K562 (cell line): ENCODE results near the gene TTC24. TPM values are rescaled to one million over a fixed set of nuclear protein-coding genes. Genes with fewer than 3 reads are reported as not detected.
A peak's percentile ranks its signal among the peaks of the same experiment; 100 is the strongest.

Experiments used
- BMI1 ChIP-seq: fragments of 150-350 bp; IDR thresholded peaks from 2 replicates; pipeline ENCODE4 v1.6.1; 2014; ENCODE audit warnings: low read length
- CBFB ChIP-seq: sonication (generic); formaldehyde crosslinking; IDR thresholded peaks from 2 replicates; pipeline ENCODE4 v1.4.0; 2020; ENCODE audit warnings: mild to moderate bottlenecking, missing genetic modification reagents
- CGGBP1 ChIP-seq: fragments of 250-450 bp; sonication (Bioruptor Pico); IDR thresholded peaks from 2 replicates; pipeline ENCODE4 v1.9.0; 2021; ENCODE audit warnings: mild to moderate bottlenecking
- EP300 ChIP-seq: IDR thresholded peaks from 2 replicates; pipeline ENCODE4 v1.6.1; 2012; ENCODE audit warnings: low read length, improper control_type of control experiment
- EP400 ChIP-seq: fragments of 450-650 bp; IDR thresholded peaks from 2 replicates; pipeline ENCODE4 v1.6.1; 2017; ENCODE audit warnings: antibody characterized with exemption, mild to moderate bottlenecking, moderate library complexity
- GATAD2B ChIP-seq: fragments of 450-650 bp; IDR thresholded peaks from 2 replicates; pipeline ENCODE4 v1.6.1; 2017; ENCODE audit warnings: mild to moderate bottlenecking, borderline replicate concordance
- KLF16 ChIP-seq: IDR thresholded peaks from 2 replicates; pipeline ENCODE4 v1.6.1; 2016; ENCODE audit warnings: antibody characterized with exemption
- MEF2A ChIP-seq: IDR thresholded peaks from 2 replicates; pipeline ENCODE4 v1.6.1; 2011; ENCODE audit warnings: low read depth, mild to moderate bottlenecking, low read length, moderate library complexity; ENCODE audit not compliant: control insufficient read depth
- MTF1 ChIP-seq: fragments of 250-450 bp; sonication (Bioruptor Pico); IDR thresholded peaks from 2 replicates; pipeline ENCODE4 v1.9.0; 2021; ENCODE audit warnings: moderate library complexity, mild to moderate bottlenecking, inconsistent platforms, borderline replicate concordance
- SLC30A9 ChIP-seq: fragments of 250-450 bp; sonication (Bioruptor Pico); IDR thresholded peaks from 2 replicates; pipeline ENCODE4 v1.8.0; 2022; ENCODE audit warnings: mild to moderate bottlenecking, moderate library complexity
- USF2 ChIP-seq: sonication (generic); formaldehyde crosslinking; IDR thresholded peaks from 2 replicates; pipeline ENCODE4 v1.5.0; 2020; ENCODE audit warnings: missing genetic modification reagents
- YY1 ChIP-seq, 3 experiments: IDR thresholded peaks; 2 replicates each; pipeline ENCODE4 v1.6.1; 2011; ENCODE audit warnings: low read length in 2 of 3, mild to moderate bottlenecking in 2 of 3, moderate library complexity in 2 of 3, borderline replicate concordance in 1 of 3, control low read depth in 1 of 3, low read depth in 1 of 3; ENCODE audit not compliant: insufficient read depth in 3 of 3, insufficient replicate concordance in 2 of 3, control insufficient read depth in 1 of 3, insufficient read length in 1 of 3; ENCODE audit errors: extremely low read depth in 1 of 3
- ZBTB40 ChIP-seq, 2 experiments: fragments of 450-650 bp in 1 of 2; sonication (generic) in 1 of 2; formaldehyde crosslinking in 1 of 2; IDR thresholded peaks; 2 replicates each; pipeline versions ENCODE4 v1.7.1 to v1.9.0; 2016 to 2022; ENCODE audit warnings: inconsistent platforms in 1 of 2, mild to moderate bottlenecking in 1 of 2, missing genetic modification reagents in 1 of 2
- ZNF224 ChIP-seq: sonication (generic); formaldehyde crosslinking; IDR thresholded peaks from 2 replicates; pipeline ENCODE4 v1.8.0; 2022; ENCODE audit warnings: mild to moderate bottlenecking, missing genetic modification reagents
- ZNF586 ChIP-seq: fragments of 450-650 bp; formaldehyde crosslinking; conservative IDR thresholded peaks from 2 replicates; pipeline ENCODE4 v1.4.0; 2020; ENCODE audit warnings: mild to moderate bottlenecking, moderate library complexity
- ZNF778 ChIP-seq: fragments of 450-650 bp; formaldehyde crosslinking; IDR thresholded peaks from 2 replicates; pipeline ENCODE4 v1.4.0; 2020; ENCODE audit warnings: mild to moderate bottlenecking, moderate library complexity
- ZNF79 ChIP-seq: fragments of 250-450 bp; sonication (Bioruptor Pico); IDR thresholded peaks from 2 replicates; pipeline ENCODE4 v1.4.0; 2020; ENCODE audit warnings: low read depth, mild to moderate bottlenecking, moderate library complexity
- polyA plus RNA-seq, 8 experiments: library from polyadenylated mRNA; depleted of rRNA in 4 of 8; stranded (reverse) in 5 of 8; unstranded in 3 of 8; fragments of >200 nt; fragmentation: Nextera tagmentation in 2 of 8; fragmentation: Illumina TruSeq in 1 of 8; extraction: Ambion mirVana in 2 of 8; extraction: Trizol in 1 of 8; gene quantifications; 2 replicates each; pipeline versions ENCODE4 v1.2.1 to v1.2.3, GENCODE V29; 2011 to 2014; ENCODE audit warnings: inconsistent platforms in 1 of 8, missing spikeins in 1 of 8
- total RNA-seq, 7 experiments: library from RNA; depleted of rRNA in 6 of 7; stranded (reverse); fragments of >200 nt in 6 of 7; fragmentation: Illumina TruSeq in 2 of 7; extraction: Trizol in 2 of 7; gene quantifications; 2 replicates each; pipeline versions ENCODE4 v1.2.1 to v1.2.3, GENCODE V29; 2011 to 2021; ENCODE audit warnings: low replicate concordance in 1 of 7

The TTC24 gene
- total and polyA plus RNA-seq, 9 of the 15 experiments (the other 6 are each of a cell fraction or from before 2014, with no cell fraction given), result not detected

GRCh38 chr1:156591432-156592157 is 12.1 kb downstream of the TTC24 start, which contains the start of gene NAXE (continued):
- TF ChIP-seq MTF1 (CRISPR knock-in tag) (no peak), EP300 (no peak), ZNF778 (CRISPR knock-in tag) (no peak), ZBTB40 (IDR thresholded peaks at IDR 0.05) (peak; percentile 60; the same call in 1 of the 2 replicates), ZBTB40 (CRISPR knock-in tag; IDR thresholded peaks at IDR 0.05) (no peak), ZNF586 (CRISPR knock-in tag) (no peak), YY1 (IDR thresholded peaks at IDR 0.05; ENCODE audit: borderline replicate concordance in 1 of 3, control insufficient read depth in 1 of 3, extremely low read depth in 1 of 3, insufficient read depth in 3 of 3, insufficient read length in 1 of 3, insufficient replicate concordance in 2 of 3, low read depth in 1 of 3, low read length in 2 of 3) (peak in 2 of 3 experiments; percentile 24), SLC30A9 (no peak), CGGBP1 (CRISPR knock-in tag) (no peak), USF2 (CRISPR knock-in tag) (no peak), KLF16 (no peak), CBFB (CRISPR knock-in tag) (0 out of 2 replicates have a peak, but pooled peaks have one; percentile 27), MEF2A (no peak), ZNF79 (CRISPR knock-in tag) (no peak), ZNF224 (no peak), EP400 (peak; percentile 75), GATAD2B (0 out of 2 replicates have a peak, but pooled peaks have one; percentile 70), BMI1 (no peak)
